PC-9 (cell line): ENCODE data around the gene PKD1L1. TPM values are rescaled to one million over a fixed set of nuclear protein-coding genes. Genes with fewer than 3 reads are reported as not detected.

Experiments used
- BruUV-seq: library from RNA; stranded (reverse); fragments of 400-500 nt; replicated peaks from 2 replicates; lab custom pipeline; 2021; lab: Mats Ljungman, UMichigan
- CTCF ChIA-PET: fragments of 300-600 bp; sonication (Branson Sonifier 250); formaldehyde crosslinking; loops from one replicate; lab custom pipeline; 2022; ENCODE audit warnings: antibody characterized with exemption; lab: Charles Lee
- POLR2A ChIA-PET: fragments of 300-600 bp; sonication (Branson Sonifier 250); formaldehyde crosslinking; loops from one replicate; lab custom pipeline; 2022; ENCODE audit warnings: antibody characterized with exemption; ENCODE audit not compliant: unreplicated experiment; lab: Charles Lee
- DNase-seq, 2 experiments: peaks; one replicate each; pipeline versions ENCODE4 v3.0.0 to v3.0.0-alpha.2; 2015 to 2022; ENCODE audit warnings: mixed read lengths in 1 of 2
- H2AFZ ChIP-seq: fragments of 200-600 bp; sonication (generic); 2 replicates; pipeline ENCODE4 v1.8.1; 2017; ENCODE audit warnings: antibody characterized with exemption
- H3F3A ChIP-seq: fragments of 200-600 bp; sonication (generic); 2 replicates; pipeline ENCODE4 v1.8.1; 2017; ENCODE audit warnings: antibody characterized with exemption, mild to moderate bottlenecking, low read depth; ENCODE audit not compliant: insufficient read depth
- H3K27ac ChIP-seq: fragments of 200-600 bp; sonication (generic); 2 replicates; pipeline ENCODE4 v1.6.1; 2016; ENCODE audit warnings: mixed run types
- H3K27me3 ChIP-seq: fragments of 200-600 bp; sonication (generic); 2 replicates; pipeline ENCODE4 v1.6.1; 2016; ENCODE audit warnings: low read depth, mixed run types; ENCODE audit not compliant: insufficient read depth
- H3K36me3 ChIP-seq: fragments of 200-600 bp; sonication (generic); 2 replicates; pipeline ENCODE4 v1.6.1; 2016; ENCODE audit warnings: low read depth, mixed run types
- H3K4me1 ChIP-seq: fragments of 200-600 bp; sonication (generic); replicated peaks from 2 replicates; pipeline ENCODE4 v1.6.1; 2016; ENCODE audit warnings: mixed run types; ENCODE audit not compliant: insufficient read depth
- H3K4me2 ChIP-seq: fragments of 200-600 bp; sonication (generic); 2 replicates; pipeline ENCODE4 v1.6.1; 2017; ENCODE audit warnings: mixed run types
- H3K4me3 ChIP-seq: fragments of 200-600 bp; sonication (generic); 2 replicates; pipeline ENCODE4 v1.6.1; 2016; ENCODE audit warnings: mixed run types
- H3K79me2 ChIP-seq: fragments of 200-600 bp; sonication (generic); 2 replicates; pipeline ENCODE4 v1.6.1; 2017; ENCODE audit warnings: low read depth, mixed run types
- H3K9me2 ChIP-seq: fragments of 200-600 bp; sonication (generic); 2 replicates; pipeline ENCODE4 v1.8.1; 2017; ENCODE audit warnings: mild to moderate bottlenecking; ENCODE audit not compliant: insufficient read depth
- H3K9me3 ChIP-seq: fragments of 200-600 bp; sonication (generic); 2 replicates; pipeline ENCODE4 v1.8.1; 2016; ENCODE audit warnings: low read depth; ENCODE audit not compliant: insufficient read depth
- H4K20me1 ChIP-seq: fragments of 200-600 bp; sonication (generic); 2 replicates; pipeline ENCODE4 v1.8.1; 2017; ENCODE audit not compliant: insufficient read depth
- CTCF ChIP-seq: fragments of 200-600 bp; sonication (generic); conservative IDR thresholded peaks from 2 replicates; pipeline ENCODE4 v1.6.1; 2017; ENCODE audit warnings: mixed run types, antibody characterized with exemption, mild to moderate bottlenecking, moderate library complexity
- EZH2 ChIP-seq: fragments of 200-600 bp; sonication (generic); IDR thresholded peaks from 2 replicates; pipeline ENCODE4 v1.8.0; 2017; ENCODE audit warnings: antibody characterized with exemption, low read depth
- intact Hi-C: fragments of 100-400 bp; cut with micrococcal nuclease; formaldehyde crosslinking; loops from one replicate; pipeline ENCODE4 v1.10.0; 2022; ENCODE audit not compliant: unreplicated experiment
- total RNA-seq: library from RNA; stranded (reverse); gene quantifications from 2 replicates; pipeline ENCODE4 v1.2.3, GENCODE V29; 2021

PKD1L1 gene
- total RNA-seq, 1 experiment from 2014 or later, result 0.07 TPM

DNA sequence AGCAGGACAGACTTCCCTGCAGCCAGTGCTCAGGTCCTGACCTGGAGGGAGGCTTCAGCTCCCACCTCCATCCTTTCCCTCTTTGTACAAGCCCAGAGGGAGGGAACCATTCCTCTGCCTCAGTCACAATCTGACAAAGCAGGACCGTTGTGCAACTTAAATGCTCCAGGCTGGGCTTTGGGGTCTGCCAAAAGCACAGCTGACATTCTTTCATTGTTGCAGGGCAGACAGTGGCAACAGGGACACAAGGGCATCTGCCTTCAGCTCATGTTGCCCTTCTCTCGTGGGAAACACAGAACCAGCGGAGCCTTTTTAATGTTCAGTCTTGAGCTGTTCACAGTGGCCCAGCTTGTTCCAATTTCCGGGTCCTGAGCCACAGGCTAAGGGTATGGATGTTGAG is 210.7 kb downstream of the PKD1L1 start:
- Histone ChIP-seq H3K9me2 (no peaks in the 10 kb centered on the region), H3K36me3 (no peaks in the 10 kb centered on the region), H3K4me3 (no peak overlapping the region), H3K9me3 (no peaks in the 10 kb centered on the region), H3F3A (peaks cover 4% of the 10 kb centered on the region; the same call in 1 of the 2 replicates), H3K27ac (no peak overlapping the region), H3K27me3 (no peaks in the 10 kb centered on the region), H3K4me1 (no peaks in the 10 kb centered on the region), H4K20me1 (no peaks in the 10 kb centered on the region), H2AFZ (no peak overlapping the region), H3K79me2 (no peaks in the 10 kb centered on the region), H3K4me2 (no peak overlapping the region)
- BruUV-seq, result no TSS peak
- DNase-seq, result no peak
- no peak for TF ChIP-seq EZH2
- TF ChIP-seq CTCF, result no peak
- ChIA-PET POLR2A (interaction anchor here (0.6 kb wide), 1 partner anchor 74 kb away, joined by 4 read pairs; no protein-coding TSS in a partner anchor), CTCF (no interaction called here)
- intact Hi-C loops, result no loop called here

GRCh38 chr7:47735431-47736345 is 212.6 kb downstream of the PKD1L1 start:
- Histone ChIP-seq H3K9me2 (no peaks in the 10 kb centered on the region), H3K79me2 (no peaks in the 10 kb centered on the region), H3K27ac (no peak overlapping the region), H3K27me3 (no peaks in the 10 kb centered on the region), H3K4me2 (no peak overlapping the region), H3K36me3 (no peaks in the 10 kb centered on the region), H2AFZ (no peak overlapping the region), H3K4me1 (no peaks in the 10 kb centered on the region), H3F3A (peaks cover 4% of the 10 kb centered on the region; the same call in 1 of the 2 replicates), H4K20me1 (no peaks in the 10 kb centered on the region), H3K9me3 (no peaks in the 10 kb centered on the region), H3K4me3 (no peak overlapping the region)
- ChIA-PET POLR2A (interaction anchor here (0.6 kb wide), 1 partner anchor 34 kb away, joined by 3 read pairs; no protein-coding TSS in a partner anchor), CTCF (no interaction called here)
- intact Hi-C loops, result no loop called here
- no peak for TF ChIP-seq CTCF
- BruUV-seq, result no TSS peak
- DNase-seq, result no peak

DNA sequence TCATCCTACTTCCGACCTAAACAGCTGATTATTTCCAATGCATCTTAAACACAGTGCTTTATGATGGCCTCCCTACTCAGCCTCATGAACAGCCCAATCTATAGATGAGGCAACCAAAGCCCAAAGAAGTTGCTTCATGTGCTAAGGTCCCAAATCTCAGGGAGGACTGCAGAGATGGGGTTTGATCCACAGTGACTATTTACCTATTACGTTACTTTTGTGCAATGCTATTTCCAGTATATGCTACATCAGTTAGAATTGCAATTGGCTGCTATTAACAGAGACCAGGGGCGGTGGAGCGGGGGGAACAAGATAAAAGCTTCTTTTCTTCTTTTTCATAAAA is 213.3 kb downstream of the PKD1L1 start:
- TF ChIP-seq CTCF (no peak), EZH2 (no peak)
- Histone ChIP-seq H3K79me2 (no peaks in the 10 kb centered on the region), H3F3A (peaks cover 4% of the 10 kb centered on the region; the same call in 1 of the 2 replicates), H4K20me1 (no peaks in the 10 kb centered on the region), H3K4me2 (no peak overlapping the region), H3K27ac (no peak overlapping the region), H3K27me3 (no peaks in the 10 kb centered on the region), H3K9me2 (no peaks in the 10 kb centered on the region), H3K9me3 (no peaks in the 10 kb centered on the region), H2AFZ (no peak overlapping the region), H3K36me3 (no peaks in the 10 kb centered on the region), H3K4me1 (no peaks in the 10 kb centered on the region), H3K4me3 (no peak overlapping the region)
- BruUV-seq, result no TSS peak
- no peak for DNase-seq
- ChIA-PET POLR2A (no interaction called here), CTCF (no interaction called here)
- intact Hi-C loops, result no loop called here
